Skeletal muscle tissue (tissue), 4 donors: ENCODE measurements around the gene INPP4B. TPM values are rescaled to one million over a fixed set of nuclear protein-coding genes. Genes with fewer than 3 reads are reported as not detected.

Experiments
- H3K27ac ChIP-seq: one replicate; pipeline ENCODE4 v1.7.0; 2013; ENCODE audit warnings: mild to moderate bottlenecking, low read depth, low read length, inconsistent platforms
- H3K27me3 ChIP-seq, 3 donors: one replicate each; pipeline ENCODE4 v1.7.0; 2013; ENCODE audit warnings: low read length in 3 of 3; ENCODE audit not compliant: control insufficient read depth in 3 of 3, insufficient read depth in 3 of 3
- H3K36me3 ChIP-seq, 3 donors: one replicate each; pipeline ENCODE4 v1.7.0; 2013; ENCODE audit warnings: low read length in 3 of 3; ENCODE audit not compliant: control insufficient read depth in 3 of 3, insufficient read depth in 3 of 3
- H3K4me1 ChIP-seq, 3 donors: one replicate each; pipeline ENCODE4 v1.7.0; 2013; ENCODE audit warnings: low read length in 3 of 3, mild to moderate bottlenecking in 3 of 3; ENCODE audit not compliant: control insufficient read depth in 3 of 3, insufficient read depth in 3 of 3
- H3K4me3 ChIP-seq, 3 donors: one replicate each; pipeline ENCODE4 v1.7.0; 2013; ENCODE audit warnings: low read length in 3 of 3
- H3K9ac ChIP-seq, 3 donors: one replicate each; pipeline ENCODE4 v1.7.0; 2013; ENCODE audit warnings: low read length in 3 of 3, mild to moderate bottlenecking in 3 of 3, moderate library complexity in 2 of 3, low read depth in 1 of 3
- H3K9me3 ChIP-seq, 3 donors: one replicate each; pipeline ENCODE4 v1.7.0; 2013; ENCODE audit warnings: low read length in 3 of 3; ENCODE audit not compliant: control insufficient read depth in 3 of 3
- total RNA-seq: library from RNA; depleted of rRNA; stranded (reverse); fragments of >200 nt; gene quantifications from one replicate; pipeline ENCODE4 v1.2.3, GENCODE V29; 2014
- donor health status: Osteomylitis.

Gene INPP4B
- total RNA-seq, 1 donor from 2014 or later, result 52.7 TPM

DNA sequence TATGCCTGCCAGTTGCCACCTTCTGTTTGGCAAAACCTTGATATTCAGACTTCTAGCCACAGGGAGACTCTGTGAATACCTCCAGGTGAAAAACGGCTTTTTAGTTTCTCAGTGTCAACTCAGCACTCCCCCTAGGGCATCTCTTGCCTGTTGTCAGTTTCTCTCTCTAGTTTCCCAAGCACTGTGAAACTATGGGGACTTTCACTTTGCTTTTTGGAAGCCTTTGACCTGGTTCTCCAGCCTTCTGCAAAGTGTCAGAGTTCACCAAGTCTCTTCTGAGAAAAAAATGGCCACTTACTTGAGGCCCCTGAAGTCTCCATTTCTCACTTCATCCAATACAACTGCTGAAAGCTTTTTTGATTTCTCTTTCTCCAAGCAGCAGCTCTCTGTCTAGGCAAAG lies 521.5 kb downstream of the INPP4B start:
- Histone ChIP-seq H3K9ac (no peak overlapping the region), H3K27ac (no peak overlapping the region), H3K27me3 (no peaks in the 10 kb centered on the region), H3K4me3 (no peak overlapping the region), H3K9me3 (no peaks in the 10 kb centered on the region), H3K4me1 (peaks cover 0 to 2% (median 0%) of the 10 kb centered on the region in 3 donors), H3K36me3 (no peaks in the 10 kb centered on the region)

- no peak overlapping the region for H3K4me3 ChIP-seq
- no peaks in the 10 kb centered on the region for H3K4me1 ChIP-seq
- no peaks in the 10 kb centered on the region for H3K27me3 ChIP-seq
- no peak overlapping the region for H3K9ac ChIP-seq
- H3K36me3 ChIP-seq, result no peaks in the 10 kb centered on the region
- no peaks in the 10 kb centered on the region for H3K9me3 ChIP-seq
- H3K27ac ChIP-seq, result no peak overlapping the region
Measured at GRCh38 chr4:142322996-142323395, 523.1 kb downstream of the INPP4B start.

DNA sequence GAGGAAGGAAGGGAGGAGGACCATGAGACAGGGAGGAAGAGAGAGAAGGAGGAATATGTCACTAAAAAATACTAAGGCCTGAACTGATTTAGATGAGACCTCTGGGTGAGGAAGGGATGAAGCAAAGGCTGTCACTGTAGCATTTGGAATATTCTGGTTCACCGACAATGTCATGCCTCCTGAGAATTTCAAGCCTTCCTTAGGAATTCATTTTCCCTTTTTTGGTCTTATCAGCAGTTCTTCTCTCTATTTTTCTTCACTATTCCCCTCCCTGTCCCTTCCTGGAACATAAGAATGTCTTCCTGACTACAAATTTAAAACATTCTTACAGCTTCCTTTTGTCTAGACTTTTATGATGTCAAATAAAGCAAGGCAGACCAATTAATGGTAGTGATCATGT lies 527.8 kb downstream of the INPP4B start:
- H3K4me3 ChIP-seq, result no peak overlapping the region
- peak overlapping the region; percentile 34 for H3K27ac ChIP-seq
- H3K9me3 ChIP-seq, result no peaks in the 10 kb centered on the region
- H3K4me1 ChIP-seq, result peaks cover 0 to 6% (median 0%) of the 10 kb centered on the region in 3 donors
- no peaks in the 10 kb centered on the region for H3K36me3 ChIP-seq
- no peak overlapping the region for H3K9ac ChIP-seq
- no peaks in the 10 kb centered on the region for H3K27me3 ChIP-seq

DNA sequence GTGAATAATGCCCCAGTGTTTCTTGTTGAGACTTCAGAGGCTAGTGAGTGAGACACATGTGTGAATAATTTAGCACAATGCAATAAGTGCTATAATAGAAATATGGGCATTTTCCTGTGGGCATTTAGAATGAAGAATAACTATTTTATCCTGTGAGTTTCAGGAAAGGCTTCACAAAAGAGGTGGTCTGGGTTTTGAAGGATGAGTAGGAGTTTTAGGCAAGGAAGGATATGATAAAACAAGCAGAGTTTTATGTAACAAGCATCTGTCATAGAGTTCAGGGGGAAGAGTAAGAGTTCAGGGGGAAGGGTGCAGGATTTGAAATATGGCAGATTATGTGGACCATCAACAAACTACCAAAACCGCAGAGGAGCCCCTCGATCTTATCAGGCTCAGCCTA lies 529.2 kb downstream of the INPP4B start:
- Histone ChIP-seq H3K4me1 (peaks cover 0 to 12% (median 10%) of the 10 kb centered on the region in 3 donors), H3K4me3 (no peak overlapping the region), H3K36me3 (no peaks in the 10 kb centered on the region), H3K27me3 (no peaks in the 10 kb centered on the region), H3K9ac (no peak overlapping the region), H3K27ac (no peak overlapping the region), H3K9me3 (no peaks in the 10 kb centered on the region)

- no peak overlapping the region for H3K27ac ChIP-seq
- H3K9me3 ChIP-seq, result no peaks in the 10 kb centered on the region
- no peaks in the 10 kb centered on the region for H3K36me3 ChIP-seq
Measured at GRCh38 chr4:142316025-142316424, 530.1 kb downstream of the INPP4B start.

GRCh38 chr4:142314686-142315085 lies 531.4 kb downstream of the INPP4B start:
- no peak overlapping the region for H3K27ac ChIP-seq
- no peak overlapping the region for H3K4me3 ChIP-seq
- no peaks in the 10 kb centered on the region for H3K27me3 ChIP-seq

More at GRCh38 chr4:142316025-142316424, 530.1 kb downstream of the INPP4B start:
- no peak overlapping the region for H3K4me3 ChIP-seq
- no peak overlapping the region for H3K9ac ChIP-seq
- no peaks in the 10 kb centered on the region for H3K27me3 ChIP-seq
- H3K4me1 ChIP-seq, result peaks cover 0 to 12% (median 10%) of the 10 kb centered on the region in 3 donors

DNA sequence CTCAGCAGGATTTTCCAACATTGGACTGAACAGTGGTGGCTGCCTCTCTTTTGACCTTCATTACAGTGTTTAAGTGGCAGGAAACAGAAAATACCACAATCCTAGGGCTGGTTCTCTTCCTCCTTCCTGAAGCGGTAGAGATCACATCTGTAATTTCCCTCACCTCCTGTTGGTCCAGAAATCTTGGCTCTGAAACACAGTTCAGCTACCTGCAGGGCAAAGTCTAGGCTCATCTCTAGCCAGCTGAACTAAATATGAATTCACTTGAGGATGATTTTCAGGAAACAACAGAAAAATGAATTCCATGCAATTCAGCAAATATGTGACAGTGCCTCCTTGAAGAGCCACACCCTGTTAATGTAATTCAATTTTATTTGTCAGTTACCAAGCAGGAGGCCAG lies 531.9 kb downstream of the INPP4B start:
- Histone ChIP-seq H3K27ac (no peak overlapping the region), H3K9me3 (no peaks in the 10 kb centered on the region), H3K36me3 (no peaks in the 10 kb centered on the region), H3K27me3 (no peaks in the 10 kb centered on the region), H3K4me3 (no peak overlapping the region), H3K4me1 (peaks cover 5 to 20% (median 14%) of the 10 kb centered on the region in 3 donors), H3K9ac (no peak overlapping the region)

More at GRCh38 chr4:142314686-142315085, 531.4 kb downstream of the INPP4B start:
- H3K36me3 ChIP-seq, result no peaks in the 10 kb centered on the region
- peaks cover 1 to 16% (median 11%) of the 10 kb centered on the region in 3 donors for H3K4me1 ChIP-seq
- no peak overlapping the region for H3K9ac ChIP-seq
- no peaks in the 10 kb centered on the region for H3K9me3 ChIP-seq

DNA sequence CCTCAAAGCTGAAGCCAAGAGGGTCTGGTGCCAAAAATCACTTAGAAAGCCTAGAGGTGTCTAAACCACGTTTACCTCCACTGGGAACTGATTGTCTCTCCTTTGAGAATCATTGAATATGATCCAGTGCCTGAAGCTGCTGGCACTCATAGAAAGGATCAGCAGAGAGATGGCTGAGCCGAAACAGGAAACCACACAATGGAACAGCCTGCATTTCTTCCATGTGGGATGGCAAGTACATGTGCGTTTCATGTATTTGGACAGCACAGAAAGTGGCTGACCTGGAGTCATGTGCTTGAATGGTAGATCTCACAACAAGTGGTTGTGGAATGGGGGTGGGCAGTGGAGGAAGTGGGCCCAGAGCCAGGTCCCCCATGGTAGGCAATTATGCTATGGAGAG lies 533.7 kb downstream of the INPP4B start:
- H3K36me3 ChIP-seq, result no peaks in the 10 kb centered on the region
- peaks cover 13 to 24% (median 20%) of the 10 kb centered on the region in 3 donors for H3K4me1 ChIP-seq
- H3K4me3 ChIP-seq, result no peak overlapping the region
- no peak overlapping the region for H3K9ac ChIP-seq
- no peak overlapping the region for H3K27ac ChIP-seq
- no peaks in the 10 kb centered on the region for H3K9me3 ChIP-seq
- H3K27me3 ChIP-seq, result no peaks in the 10 kb centered on the region

- no peaks in the 10 kb centered on the region for H3K27me3 ChIP-seq
- H3K9ac ChIP-seq, result no peak overlapping the region
- no peaks in the 10 kb centered on the region for H3K36me3 ChIP-seq
- H3K27ac ChIP-seq, result no peak overlapping the region
- no peak overlapping the region for H3K4me3 ChIP-seq
- H3K9me3 ChIP-seq, result no peaks in the 10 kb centered on the region
- H3K4me1 ChIP-seq, result peaks cover 13 to 24% (median 20%) of the 10 kb centered on the region in 3 donors
Measured at GRCh38 chr4:142311916-142312315, 534.2 kb downstream of the INPP4B start.

GRCh38 chr4:142309772-142310171 lies 536.3 kb downstream of the INPP4B start:
- Histone ChIP-seq H3K4me3 (no peak overlapping the region), H3K9me3 (no peaks in the 10 kb centered on the region), H3K27ac (no peak overlapping the region), H3K27me3 (no peaks in the 10 kb centered on the region), H3K36me3 (no peaks in the 10 kb centered on the region), H3K9ac (no peak overlapping the region), H3K4me1 (peaks cover 13 to 24% (median 24%) of the 10 kb centered on the region in 3 donors)
